Breast epithelium (tissue), 3 donors: ENCODE measurements around the gene GAGE13.
"Not testable (repeated sequence)": the region's sequence is repeated elsewhere in the genome, so short reads cannot be mapped to it uniquely, and the experiment has no call there.

Experiments
- CTCF ChIP-seq, 3 donors: fragments of 450-650 bp; IDR thresholded peaks; one replicate each; pipeline ENCODE4 v1.5.1; 2016 to 2017; ENCODE audit warnings: antibody characterized with exemption in 3 of 3, mild to moderate bottlenecking in 3 of 3, moderate library complexity in 3 of 3
- POLR2AphosphoS5 ChIP-seq, 3 donors: sonication (generic); formaldehyde crosslinking; IDR thresholded peaks; one replicate each; pipeline ENCODE4 v1.6.1; 2017; ENCODE audit warnings: antibody characterized with exemption in 3 of 3

GRCh38 chrX:49323735-49324134 is 7.6 kb upstream of the GAGE13 start:
- not testable (repeated sequence) for TF ChIP-seq CTCF, POLR2AphosphoS5 (IDR thresholded peaks at IDR 0.05)
